ENCODE data around the gene TAS2R39.
A peak's percentile ranks its signal among the peaks of the same experiment; 100 is the strongest.
"Not testable (repeated sequence)": the region's sequence is repeated elsewhere in the genome, so short reads cannot be mapped to it uniquely, and the experiment has no call there.

TAS2R39 gene

GRCh38 chr7:143183024-143183423, at the start of gene TAS2R39:
Gene TAS2R39 (plus strand): TSS chr7:143183419. CDS start chr7:143183419, 0 bp downstream.
- DNase-seq (ENCODE audit: low spot score), result peak; percentile 11

GRCh38 chr7:143147070-143147469, 36.1 kb upstream of the TAS2R39 start:
- no peak for DNase-seq (ENCODE audit: low spot score)

- DNase-seq (ENCODE audit: low spot score), result no peak
Observed at GRCh38 chr7:143148050-143148449, 35.2 kb upstream of the TAS2R39 start.

- no peak for DNase-seq (ENCODE audit: low spot score)
Observed at GRCh38 chr7:143148651-143149050, 34.6 kb upstream of the TAS2R39 start.

- DNase-seq (ENCODE audit: low spot score), result not testable (repeated sequence)
Observed at GRCh38 chr7:143150696-143151095, 32.5 kb upstream of the TAS2R39 start.

- DNase-seq (ENCODE audit: low spot score), result not testable (repeated sequence)
Observed at GRCh38 chr7:143158617-143159016, 24.6 kb upstream of the TAS2R39 start.

GRCh38 chr7:143171697-143172096, 11.5 kb upstream of the TAS2R39 start:
- no peak for DNase-seq (ENCODE audit: low spot score)

GRCh38 chr7:143172354-143172753, 10.9 kb upstream of the TAS2R39 start:
- DNase-seq (ENCODE audit: low spot score), result no peak

GRCh38 chr7:143176128-143176527, 7.1 kb upstream of the TAS2R39 start:
- no peak for DNase-seq (ENCODE audit: low spot score)

GRCh38 chr7:143177374-143178119, 5.7 kb upstream of the TAS2R39 start:
- DNase-seq (ENCODE audit: low spot score), result no peak

- DNase-seq (ENCODE audit: low spot score), result not testable (repeated sequence)
Observed at GRCh38 chr7:143180771-143181170, 2.4 kb upstream of the TAS2R39 start.

- peak; percentile 55 for DNase-seq (ENCODE audit: low spot score)
Observed at GRCh38 chr7:143181349-143181748, 1.9 kb upstream of the TAS2R39 start.

GRCh38 chr7:143185551-143185950, 2.3 kb downstream of the TAS2R39 start:
- DNase-seq (ENCODE audit: low spot score), result no peak

- DNase-seq (ENCODE audit: low spot score), result no peak
Observed at GRCh38 chr7:143188994-143189393, 5.8 kb downstream of the TAS2R39 start.

GRCh38 chr7:143193880-143194279, 10.7 kb downstream of the TAS2R39 start:
- no peak for DNase-seq (ENCODE audit: low spot score)

GRCh38 chr7:143199040-143199439, 15.8 kb downstream of the TAS2R39 start:
- DNase-seq (ENCODE audit: low spot score), result no peak

- no peak for DNase-seq (ENCODE audit: low spot score)
Observed at GRCh38 chr7:143202161-143202560, 18.9 kb downstream of the TAS2R39 start.

GRCh38 chr7:143203386-143203785, 20.2 kb downstream of the TAS2R39 start:
- DNase-seq (ENCODE audit: low spot score), result no peak

- DNase-seq (ENCODE audit: low spot score), result peak; percentile 69
Observed at GRCh38 chr7:143205560-143206293, 22.5 kb downstream of the TAS2R39 start.

GRCh38 chr7:143210541-143210940, 27.3 kb downstream of the TAS2R39 start:
- DNase-seq (ENCODE audit: low spot score), result no peak

- not testable (repeated sequence) for DNase-seq (ENCODE audit: low spot score)
Observed at GRCh38 chr7:143213478-143213877, 30.3 kb downstream of the TAS2R39 start.

GRCh38 chr7:143214789-143215679, 31.8 kb downstream of the TAS2R39 start:
- DNase-seq (ENCODE audit: low spot score), result peak; percentile 83
